Activated T-cell treated with anti-CD3 and anti-CD28 coated beads, Interleukin-2, amount 50 U/mL, for 24 hours (primary cell): ENCODE measurements around the gene MARK4.
"Not testable (repeated sequence)": the region's sequence is repeated elsewhere in the genome, so short reads cannot be mapped to it uniquely, and the experiment has no call there.

Source experiments
- DNase-seq: peaks from one replicate; pipeline ENCODE4 v3.0.0-alpha.2; 2020
- H3K27ac Mint-ChIP-seq: 2 replicates; pipeline ENCODE4 v1.8.0; 2020; ENCODE audit warnings: mild to moderate bottlenecking, mixed read lengths
- H3K27me3 Mint-ChIP-seq: 2 replicates; pipeline ENCODE4 v1.8.0; 2020; ENCODE audit warnings: mixed read lengths
- H3K36me3 Mint-ChIP-seq: 2 replicates; pipeline ENCODE4 v1.8.0; 2020; ENCODE audit warnings: low read depth, mixed read lengths
- H3K4me1 Mint-ChIP-seq: 2 replicates; pipeline ENCODE4 v1.8.0; 2020; ENCODE audit warnings: low read depth, mixed read lengths
- H3K4me3 Mint-ChIP-seq: 2 replicates; pipeline ENCODE4 v1.8.0; 2020; ENCODE audit warnings: mild to moderate bottlenecking, moderate library complexity, mixed read lengths
- H3K9me3 Mint-ChIP-seq: 2 replicates; pipeline ENCODE4 v1.8.0; 2020; ENCODE audit warnings: mixed read lengths

The MARK4 gene

DNA sequence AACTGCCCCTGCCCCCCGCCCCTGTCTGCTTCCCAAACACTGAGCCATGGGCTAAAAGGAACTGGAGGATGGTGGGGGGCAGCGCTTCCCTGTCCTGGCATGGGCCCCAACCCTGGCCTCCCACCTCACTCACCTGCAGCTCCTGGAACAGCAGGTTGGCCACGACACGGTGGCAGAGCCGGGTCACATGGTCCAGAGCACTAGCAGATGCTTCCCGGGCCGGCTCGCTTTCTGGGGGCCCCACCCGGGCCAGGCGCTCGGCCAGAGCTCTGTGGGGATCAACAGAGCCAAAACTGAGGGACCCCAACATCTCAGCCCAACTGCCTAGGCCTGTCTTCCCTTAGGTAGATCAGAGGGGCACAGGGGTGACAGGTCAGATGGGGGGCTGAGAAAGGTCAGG, 26.4 kb upstream of the MARK4 start:
- no peak overlapping the region for H3K4me3 Mint-ChIP-seq
- H3K27me3 Mint-ChIP-seq = peaks cover 26% of the 10 kb centered on the region
- no peaks in the 10 kb centered on the region for H3K36me3 Mint-ChIP-seq
- DNase-seq = no peak
- no peaks in the 10 kb centered on the region for H3K9me3 Mint-ChIP-seq
- H3K4me1 Mint-ChIP-seq = no peaks in the 10 kb centered on the region
- no peak overlapping the region for H3K27ac Mint-ChIP-seq

DNA sequence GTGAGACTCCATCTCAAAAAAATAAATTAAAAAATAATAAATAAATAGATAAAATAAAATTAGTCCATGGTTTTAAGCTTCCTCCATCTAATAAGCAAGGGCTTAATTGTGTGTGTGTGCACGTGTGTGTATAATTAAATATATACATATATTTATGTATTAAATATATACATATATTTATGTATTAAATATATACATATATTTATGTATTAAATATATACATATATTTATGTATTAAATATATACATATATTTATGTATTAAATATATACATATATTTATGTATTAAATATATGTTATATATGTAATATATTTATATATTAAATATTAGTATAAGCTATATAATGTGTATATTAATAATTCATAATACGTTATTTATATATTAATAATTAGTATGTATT, 22.0 kb upstream of the MARK4 start:
- not testable (repeated sequence) for H3K36me3 Mint-ChIP-seq, H3K27ac Mint-ChIP-seq, H3K4me1 Mint-ChIP-seq, H3K4me3 Mint-ChIP-seq, DNase-seq, H3K9me3 Mint-ChIP-seq
- peaks cover 24% of the 10 kb centered on the region for H3K27me3 Mint-ChIP-seq

DNA sequence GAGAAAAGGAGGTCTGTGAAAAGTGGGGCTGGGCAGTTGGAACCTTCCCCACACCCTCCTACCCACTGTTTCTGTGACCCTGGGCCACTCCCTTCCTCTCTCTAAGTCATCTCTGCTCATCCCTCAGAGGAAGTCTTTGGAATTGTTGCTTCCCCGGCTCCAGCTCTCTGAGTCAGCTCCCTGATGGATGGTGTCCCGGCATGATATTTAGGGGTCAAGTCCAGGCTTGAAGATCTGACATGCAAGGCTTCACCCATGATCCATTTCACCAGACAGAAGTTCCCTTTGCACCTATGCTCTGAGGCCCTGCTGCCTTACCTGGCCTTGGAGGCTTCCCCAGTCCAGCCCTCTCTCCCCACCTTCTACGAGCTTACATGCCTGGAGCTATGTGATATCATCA, 19.2 kb upstream of the MARK4 start:
- H3K4me3 Mint-ChIP-seq = no peak overlapping the region
- H3K27me3 Mint-ChIP-seq = peaks cover 41% of the 10 kb centered on the region
- H3K36me3 Mint-ChIP-seq = no peaks in the 10 kb centered on the region
- H3K9me3 Mint-ChIP-seq = no peaks in the 10 kb centered on the region
- DNase-seq = no peak
- no peak overlapping the region for H3K27ac Mint-ChIP-seq
- H3K4me1 Mint-ChIP-seq = no peaks in the 10 kb centered on the region

DNA sequence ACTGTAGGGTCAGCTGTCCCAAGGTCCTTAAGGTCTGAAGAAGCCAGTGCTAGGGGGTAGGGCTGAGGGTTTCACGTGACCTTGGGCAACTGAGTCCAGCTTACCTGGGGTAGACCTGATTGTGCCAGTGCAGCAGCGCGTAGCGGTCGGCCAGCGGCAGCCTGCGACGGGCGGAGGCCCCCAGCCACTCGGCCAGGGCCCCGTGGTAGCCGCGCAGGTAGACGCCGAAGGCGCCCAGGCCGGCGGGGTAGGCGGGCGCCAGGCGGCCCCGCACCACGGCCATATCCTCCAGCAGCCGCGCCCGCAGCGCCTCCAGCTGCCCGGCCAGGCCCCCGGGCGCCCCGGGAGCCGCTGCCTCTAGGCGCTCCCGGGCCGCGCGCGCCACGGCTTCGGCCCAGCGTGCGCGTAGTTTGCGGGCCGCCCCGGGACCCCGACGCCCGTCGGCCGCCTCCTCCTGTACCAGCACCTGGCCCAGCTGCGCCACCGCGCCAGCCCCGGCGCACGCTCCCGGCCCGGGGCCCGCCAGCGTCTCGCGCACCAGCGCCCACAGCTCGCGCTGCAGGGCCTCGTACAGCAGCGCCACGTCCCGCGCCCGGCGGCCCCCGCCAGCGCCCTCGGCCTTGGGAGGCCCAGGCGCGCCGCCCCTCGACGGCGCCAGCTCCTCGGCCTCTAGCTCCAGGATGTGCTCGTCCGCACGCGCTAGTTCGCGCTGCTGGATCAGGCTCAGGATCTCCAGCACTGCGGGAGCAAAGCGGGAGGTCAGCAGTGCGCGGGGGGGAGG, 16.8 kb upstream of the MARK4 start:
- Mint-ChIP-seq H3K36me3 (no peaks in the 10 kb centered on the region), H3K9me3 (no peaks in the 10 kb centered on the region), H3K4me3 (no peak overlapping the region), H3K27me3 (peaks cover 43% of the 10 kb centered on the region), H3K4me1 (no peaks in the 10 kb centered on the region), H3K27ac (no peak overlapping the region)
- DNase-seq = no peak

DNA sequence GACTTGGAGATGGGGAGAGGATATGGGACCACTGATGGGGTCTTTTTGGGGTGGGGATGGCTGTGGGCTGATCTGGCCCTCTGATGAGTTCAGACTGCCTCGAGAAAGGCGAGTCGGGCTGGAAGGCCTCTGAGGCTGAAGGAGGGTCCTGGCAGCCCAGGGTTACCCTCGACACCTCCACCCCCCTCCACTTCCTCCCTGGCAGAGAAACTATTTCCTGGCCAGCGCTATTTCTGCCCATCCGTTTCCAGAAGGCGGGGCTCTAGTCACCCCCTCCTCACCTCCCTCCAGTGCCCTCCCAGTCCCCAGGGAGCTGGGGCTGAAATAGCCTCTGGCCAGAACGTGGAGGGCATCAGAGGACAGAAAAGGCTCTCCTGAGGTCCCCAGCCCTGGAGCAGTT, 15.6 kb upstream of the MARK4 start:
- Mint-ChIP-seq H3K36me3 (no peaks in the 10 kb centered on the region), H3K27ac (no peak overlapping the region), H3K4me1 (no peaks in the 10 kb centered on the region), H3K27me3 (peaks cover 43% of the 10 kb centered on the region), H3K9me3 (no peaks in the 10 kb centered on the region), H3K4me3 (no peak overlapping the region)
- no peak for DNase-seq

DNA sequence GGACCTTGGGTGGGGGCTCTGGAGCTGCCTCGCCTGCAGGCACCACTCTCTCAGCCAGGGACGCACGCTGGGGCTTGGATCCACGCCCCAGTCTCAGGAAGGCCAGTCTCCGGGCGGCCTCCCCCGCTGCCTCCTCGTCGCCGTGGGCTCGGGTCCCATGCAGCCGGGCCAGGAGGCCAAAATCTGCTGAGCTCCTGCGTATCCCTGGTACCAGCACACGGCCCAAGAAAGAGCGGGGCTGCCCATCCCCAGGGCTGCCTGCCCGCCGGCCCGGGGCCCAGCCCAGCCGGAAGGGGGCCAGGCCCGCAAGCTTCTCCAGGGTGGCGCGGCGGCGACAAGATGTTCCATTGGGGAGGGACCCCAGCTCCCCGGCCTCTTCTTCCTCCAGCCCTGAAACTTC, 12.5 kb upstream of the MARK4 start:
- Mint-ChIP-seq H3K27ac (no peak overlapping the region), H3K27me3 (peaks cover 33% of the 10 kb centered on the region), H3K4me1 (no peaks in the 10 kb centered on the region), H3K4me3 (no peak overlapping the region), H3K9me3 (no peaks in the 10 kb centered on the region), H3K36me3 (no peaks in the 10 kb centered on the region)
- DNase-seq = no peak

DNA sequence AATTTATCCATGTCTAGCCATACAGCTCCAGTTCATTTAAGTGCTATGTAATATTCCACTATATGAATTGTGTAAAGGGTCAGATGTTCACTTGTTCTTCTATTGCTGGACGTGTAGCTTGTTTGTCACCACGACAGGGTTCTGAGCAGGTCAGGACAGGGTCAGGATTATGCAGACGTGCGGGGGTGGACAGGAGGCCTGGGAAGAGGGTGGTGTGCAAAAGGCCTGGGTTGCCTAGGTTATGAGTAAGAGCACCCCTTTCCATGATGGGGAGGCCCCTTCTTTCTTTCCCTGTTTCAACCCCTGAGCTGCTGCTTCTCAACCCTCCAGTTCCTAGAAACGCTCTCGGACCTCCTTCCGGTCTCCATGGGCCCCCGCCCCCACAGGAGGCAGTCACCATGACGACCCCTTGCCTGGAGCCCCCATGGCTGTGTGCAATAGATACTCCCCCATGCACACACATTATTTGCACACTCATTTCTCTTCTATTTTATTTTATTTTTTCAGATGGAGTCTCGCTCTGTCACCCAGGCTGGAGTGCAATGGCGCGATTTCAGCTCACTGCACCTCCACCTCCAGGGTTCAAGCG, 7.8 kb upstream of the MARK4 start:
- Mint-ChIP-seq H3K4me1 (no peaks in the 10 kb centered on the region), H3K4me3 (no peak overlapping the region), H3K27me3 (peaks cover 11% of the 10 kb centered on the region), H3K36me3 (no peaks in the 10 kb centered on the region), H3K9me3 (no peaks in the 10 kb centered on the region), H3K27ac (no peak overlapping the region)
- DNase-seq = no peak

DNA sequence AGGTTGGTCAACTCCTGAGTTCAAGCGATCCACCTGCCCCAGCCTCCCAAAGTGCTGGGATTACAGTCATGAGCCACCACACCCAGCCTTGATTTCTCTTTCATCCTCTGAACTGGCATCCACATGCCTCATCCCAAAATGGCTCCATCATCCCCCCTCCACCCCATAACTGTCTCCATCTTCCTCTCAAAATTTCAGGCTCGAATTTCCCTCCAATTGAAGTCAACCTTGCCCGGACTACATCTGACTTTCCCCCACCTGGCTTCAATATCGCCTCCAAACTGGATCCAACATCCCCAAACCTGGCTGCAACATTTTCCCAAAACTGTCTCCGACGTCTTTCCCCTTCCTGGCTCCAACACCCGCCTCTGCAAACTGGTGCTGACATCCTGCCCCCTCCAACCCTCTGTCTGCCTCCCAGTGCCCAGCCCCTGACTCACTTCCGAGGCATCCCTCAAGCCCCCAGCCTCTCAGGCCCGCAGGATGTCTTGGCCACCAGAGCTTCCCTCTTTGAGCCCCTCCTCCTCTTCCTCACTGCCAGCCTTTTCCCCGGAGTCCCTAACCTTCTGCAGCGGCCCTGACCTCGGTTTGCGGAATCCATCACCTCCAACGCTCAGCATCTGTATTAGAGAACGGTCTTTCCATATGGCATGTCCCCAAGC, 6.8 kb upstream of the MARK4 start:
- H3K4me1 Mint-ChIP-seq = peaks cover 3% of the 10 kb centered on the region
- H3K27ac Mint-ChIP-seq = no peak overlapping the region
- no peaks in the 10 kb centered on the region for H3K9me3 Mint-ChIP-seq
- no peak for DNase-seq
- H3K36me3 Mint-ChIP-seq = no peaks in the 10 kb centered on the region
- peaks cover 10% of the 10 kb centered on the region for H3K27me3 Mint-ChIP-seq
- H3K4me3 Mint-ChIP-seq = no peak overlapping the region

DNA sequence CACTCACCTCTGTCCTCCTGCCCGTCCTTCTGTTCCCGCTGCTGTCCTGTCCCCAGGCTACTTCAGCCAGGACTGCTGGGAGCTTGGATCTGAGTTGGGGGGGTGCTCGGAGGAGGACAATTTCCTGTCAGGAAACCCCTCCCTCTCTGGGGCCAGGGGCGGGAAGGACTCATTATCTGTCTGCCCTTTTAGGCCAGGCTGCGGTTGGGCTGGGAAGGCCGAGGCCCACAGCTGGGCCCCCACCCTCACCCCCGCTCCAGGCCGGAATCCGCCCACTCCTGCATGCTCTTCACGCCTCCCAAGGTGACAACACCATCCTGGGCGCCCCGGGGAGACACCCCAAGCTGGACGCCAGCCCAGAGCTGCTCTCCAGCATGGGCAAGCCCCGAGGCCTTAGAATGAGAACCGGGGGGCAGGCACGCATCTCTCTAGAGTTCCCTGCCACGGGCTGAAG, 5.7 kb upstream of the MARK4 start, which contains the start of gene EXOC3L2:
Gene EXOC3L2, minus strand, starts transcription at position 74 of the 454 bp plus-strand sequence. CDS start 6,362 bp downstream, outside the sequence.
- peaks cover 10% of the 10 kb centered on the region for H3K27me3 Mint-ChIP-seq
- H3K27ac Mint-ChIP-seq = no peak within 1 kb of the TSS
- H3K9me3 Mint-ChIP-seq = no peaks in the 10 kb centered on the region
- H3K36me3 Mint-ChIP-seq = no peaks in the 10 kb centered on the region
- no peak within 1 kb of the TSS for H3K4me3 Mint-ChIP-seq
- H3K4me1 Mint-ChIP-seq = peaks cover 3% of the 10 kb centered on the region
- DNase-seq = no peak

DNA sequence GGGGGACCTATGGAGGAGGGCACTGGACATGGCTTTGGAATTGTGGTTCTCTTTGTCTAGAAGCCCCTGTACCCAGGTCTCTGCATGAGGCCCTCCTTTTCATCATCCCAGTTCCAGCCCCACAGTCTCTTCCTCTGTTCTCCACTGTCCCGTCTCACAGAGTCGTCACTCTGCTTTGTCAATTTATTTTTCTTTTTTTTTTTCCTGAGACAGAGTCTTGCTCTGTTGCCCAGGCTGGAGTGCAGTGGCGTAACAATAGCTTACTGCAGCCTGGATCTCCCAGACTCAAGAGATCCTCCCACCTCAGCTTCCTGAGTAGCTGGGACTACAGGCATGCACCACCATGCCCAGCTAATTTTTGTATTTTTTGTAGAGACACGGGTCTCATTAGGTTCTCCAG, 5.2 kb upstream of the MARK4 start:
- no peaks in the 10 kb centered on the region for H3K36me3 Mint-ChIP-seq
- H3K27ac Mint-ChIP-seq = no peak overlapping the region
- peaks cover 6% of the 10 kb centered on the region for H3K4me1 Mint-ChIP-seq
- no peak overlapping the region for H3K4me3 Mint-ChIP-seq
- H3K27me3 Mint-ChIP-seq = peaks cover 9% of the 10 kb centered on the region
- no peaks in the 10 kb centered on the region for H3K9me3 Mint-ChIP-seq
- DNase-seq = no peak

DNA sequence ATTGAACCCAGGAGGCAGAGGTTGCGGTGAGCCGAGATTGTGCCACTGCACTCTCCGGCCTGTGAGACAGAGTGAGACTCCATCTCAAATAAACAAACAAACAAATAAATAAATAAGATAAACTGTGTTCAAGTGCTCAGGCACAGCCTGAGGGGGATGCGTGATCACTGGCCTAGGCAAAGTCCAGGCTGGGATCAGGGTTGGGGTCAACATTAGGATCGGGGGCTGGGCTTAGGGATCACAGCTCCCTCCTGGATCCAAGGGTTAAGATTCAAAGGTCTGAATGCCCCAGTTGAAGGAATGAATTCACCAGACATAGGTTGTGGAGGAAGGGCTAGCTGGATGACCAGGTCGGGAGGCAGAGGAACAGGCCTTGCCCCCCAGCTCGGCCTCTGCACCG, 3.9 kb upstream of the MARK4 start:
- H3K36me3 Mint-ChIP-seq = no peaks in the 10 kb centered on the region
- peaks cover 8% of the 10 kb centered on the region for H3K27me3 Mint-ChIP-seq
- no peak overlapping the region for H3K27ac Mint-ChIP-seq
- H3K9me3 Mint-ChIP-seq = no peaks in the 10 kb centered on the region
- DNase-seq = no peak
- H3K4me3 Mint-ChIP-seq = no peak overlapping the region
- H3K4me1 Mint-ChIP-seq = peaks cover 7% of the 10 kb centered on the region

DNA sequence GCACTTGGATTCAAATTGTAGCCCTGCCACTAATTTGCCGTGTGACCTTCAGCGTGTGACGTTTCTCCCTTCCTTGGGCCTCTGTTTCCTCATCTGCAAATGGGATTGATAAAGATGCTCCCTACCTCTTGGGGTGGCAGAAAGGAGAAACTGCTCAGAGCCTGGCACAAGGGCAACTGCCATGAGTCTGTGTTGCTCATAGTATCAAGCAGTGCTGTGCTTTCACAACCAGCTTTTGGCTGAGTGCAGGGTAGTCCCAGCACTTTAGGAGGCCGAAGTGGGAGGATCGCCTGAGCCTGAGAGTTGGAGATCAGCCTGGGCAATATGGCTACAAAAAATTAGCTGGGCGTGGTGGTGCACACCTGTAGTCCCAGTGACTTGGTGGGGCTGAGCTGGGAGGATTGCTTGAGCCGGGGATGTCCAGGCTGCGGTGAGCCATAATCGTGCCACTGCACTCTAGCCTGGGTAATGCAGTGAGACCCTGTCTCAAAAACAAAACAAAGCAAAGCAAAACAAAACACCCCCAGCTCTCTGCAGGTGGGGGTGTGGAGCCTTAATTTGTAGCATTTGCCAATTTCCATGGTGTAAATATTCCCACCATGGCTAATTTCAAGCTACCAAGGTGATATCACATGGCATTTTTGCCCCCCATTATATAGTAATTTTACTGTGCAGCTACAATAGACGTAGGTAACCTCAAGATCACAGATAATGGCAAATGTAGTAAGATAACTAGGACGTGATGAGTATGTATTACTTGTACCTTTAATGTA, 1.6 kb upstream of the MARK4 start:
- Mint-ChIP-seq H3K36me3 (no peaks in the 10 kb centered on the region), H3K27ac (no peak overlapping the region), H3K9me3 (no peaks in the 10 kb centered on the region), H3K4me1 (peaks cover 27% of the 10 kb centered on the region), H3K27me3 (peaks cover 7% of the 10 kb centered on the region), H3K4me3 (peak overlapping the region; percentile 27)
- DNase-seq = no peak

DNA sequence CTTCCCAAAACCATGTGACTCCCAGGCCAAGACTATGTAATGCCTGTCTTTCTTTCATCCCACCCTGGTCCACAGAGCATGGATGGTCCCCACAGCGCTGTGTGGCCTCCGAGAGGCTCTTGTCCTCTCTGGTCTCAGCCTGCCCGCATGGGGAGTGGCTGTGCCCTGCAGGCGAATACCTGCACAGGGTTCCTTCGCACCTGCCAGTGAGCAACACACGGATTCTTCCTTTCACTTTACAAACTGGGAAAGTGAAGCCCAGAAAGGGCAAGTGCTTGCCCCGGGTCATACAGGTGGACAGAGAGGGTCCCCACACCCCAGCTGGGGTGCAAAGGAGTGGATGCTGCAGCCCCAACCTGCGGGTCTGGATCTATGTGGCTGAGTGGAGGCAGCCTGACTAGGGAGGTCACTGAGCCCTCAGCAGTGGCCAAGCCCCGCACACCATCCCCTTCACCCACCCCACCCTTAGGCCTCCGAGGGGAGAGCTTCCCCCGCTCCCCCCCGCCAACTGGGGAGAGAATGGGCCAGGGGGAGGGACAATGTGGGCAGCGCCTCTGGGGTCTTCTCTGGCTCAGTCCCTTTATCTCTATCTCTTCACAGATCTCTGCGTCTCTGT, 747 bp upstream of the MARK4 start:
- H3K36me3 Mint-ChIP-seq = no peaks in the 10 kb centered on the region
- H3K27ac Mint-ChIP-seq = peak overlapping the region; percentile 53
- H3K4me3 Mint-ChIP-seq = peak overlapping the region; percentile 75
- H3K4me1 Mint-ChIP-seq = peaks cover 32% of the 10 kb centered on the region
- no peaks in the 10 kb centered on the region for H3K27me3 Mint-ChIP-seq
- H3K9me3 Mint-ChIP-seq = no peaks in the 10 kb centered on the region
- DNase-seq = no peak
